ENCODE results near the gene KDM6A. TPM values are rescaled to one million over a fixed set of nuclear protein-coding genes. Genes with fewer than 3 reads are reported as not detected.

The KDM6A gene
- total RNA-seq, 2 donors from 2014 or later, result 16.9 to 18.2 TPM

- H3K4me3 ChIP-seq, result no peak overlapping the region
- TF ChIP-seq CTCF (IDR thresholded peaks at IDR 0.05), result no peak
- no peaks in the 10 kb centered on the region for H3K9me3 ChIP-seq
- H3K36me3 ChIP-seq, result no peaks in the 10 kb centered on the region
- peaks cover 0 to 45% of the 10 kb centered on the region in 2 donors for H3K4me1 ChIP-seq
- DNase-seq (ENCODE audit: low spot score), result no peak
- peak overlapping the region in 1 of 2 donors; percentile 40 for H3K27ac ChIP-seq
- no peaks in the 10 kb centered on the region for H3K27me3 ChIP-seq
Measured at GRCh38 chrX:44951572-44952067, 78.6 kb downstream of the KDM6A start.

- TF ChIP-seq CTCF (IDR thresholded peaks at IDR 0.05), result no peak
- H3K27ac ChIP-seq, result no peak overlapping the region
- H3K4me3 ChIP-seq, result no peak overlapping the region
- no peak for DNase-seq (ENCODE audit: low spot score)
- H3K4me1 ChIP-seq, result peaks cover 0 to 45% of the 10 kb centered on the region in 2 donors
- H3K27me3 ChIP-seq, result no peaks in the 10 kb centered on the region
- no peaks in the 10 kb centered on the region for H3K9me3 ChIP-seq
- H3K36me3 ChIP-seq, result no peaks in the 10 kb centered on the region
Measured at GRCh38 chrX:44952329-44953027, 79.5 kb downstream of the KDM6A start.

GRCh38 chrX:44953734-44954502 is 80.9 kb downstream of the KDM6A start:
- peak overlapping the region in 1 of 2 donors; percentile 18 for H3K27ac ChIP-seq
- DNase-seq (ENCODE audit: low spot score), result no peak
- no peaks in the 10 kb centered on the region for H3K36me3 ChIP-seq
- no peaks in the 10 kb centered on the region for H3K27me3 ChIP-seq
- no peak overlapping the region for H3K4me3 ChIP-seq
- H3K4me1 ChIP-seq, result peaks cover 0 to 47% of the 10 kb centered on the region in 2 donors
- no peak for TF ChIP-seq CTCF (IDR thresholded peaks at IDR 0.05)
- H3K9me3 ChIP-seq, result no peaks in the 10 kb centered on the region

GRCh38 chrX:44954562-44954961 is 81.6 kb downstream of the KDM6A start:
- no peak overlapping the region for H3K27ac ChIP-seq
- no peaks in the 10 kb centered on the region for H3K36me3 ChIP-seq
- H3K4me1 ChIP-seq, result peaks cover 0 to 52% of the 10 kb centered on the region in 2 donors
- H3K27me3 ChIP-seq, result no peaks in the 10 kb centered on the region
- no peak for DNase-seq (ENCODE audit: low spot score)
- no peaks in the 10 kb centered on the region for H3K9me3 ChIP-seq
- no peak for TF ChIP-seq CTCF (IDR thresholded peaks at IDR 0.05)
- no peak overlapping the region for H3K4me3 ChIP-seq

- Histone ChIP-seq H3K9me3 (no peaks in the 10 kb centered on the region), H3K36me3 (no peaks in the 10 kb centered on the region), H3K27me3 (no peaks in the 10 kb centered on the region), H3K27ac (no peak overlapping the region), H3K4me3 (no peak overlapping the region), H3K4me1 (peaks cover 0 to 61% of the 10 kb centered on the region in 2 donors)
- TF ChIP-seq CTCF (IDR thresholded peaks at IDR 0.05), result no peak
- DNase-seq (ENCODE audit: low spot score), result no peak
Measured at GRCh38 chrX:44957848-44958247, 84.9 kb downstream of the KDM6A start.
